GM20431 (cell line): Measurements from ENCODE around the gene VPS13C.

Source experiments
- in situ Hi-C: fragments of 300-500 bp; cut with MseI, MboI; formaldehyde crosslinking; loops from one replicate; pipeline ENCODE4 v1.15.0; 2020; ENCODE audit warnings: low sequenced_read_pairs; ENCODE audit not compliant: unreplicated experiment

The VPS13C gene

GRCh38 chr15:62079594-62079993 is 19.3 kb upstream of the VPS13C start:
- in situ Hi-C loops = loop anchor here (10.0 kb wide), 1 partner anchor 205 kb away; no protein-coding TSS in a partner anchor

DNA sequence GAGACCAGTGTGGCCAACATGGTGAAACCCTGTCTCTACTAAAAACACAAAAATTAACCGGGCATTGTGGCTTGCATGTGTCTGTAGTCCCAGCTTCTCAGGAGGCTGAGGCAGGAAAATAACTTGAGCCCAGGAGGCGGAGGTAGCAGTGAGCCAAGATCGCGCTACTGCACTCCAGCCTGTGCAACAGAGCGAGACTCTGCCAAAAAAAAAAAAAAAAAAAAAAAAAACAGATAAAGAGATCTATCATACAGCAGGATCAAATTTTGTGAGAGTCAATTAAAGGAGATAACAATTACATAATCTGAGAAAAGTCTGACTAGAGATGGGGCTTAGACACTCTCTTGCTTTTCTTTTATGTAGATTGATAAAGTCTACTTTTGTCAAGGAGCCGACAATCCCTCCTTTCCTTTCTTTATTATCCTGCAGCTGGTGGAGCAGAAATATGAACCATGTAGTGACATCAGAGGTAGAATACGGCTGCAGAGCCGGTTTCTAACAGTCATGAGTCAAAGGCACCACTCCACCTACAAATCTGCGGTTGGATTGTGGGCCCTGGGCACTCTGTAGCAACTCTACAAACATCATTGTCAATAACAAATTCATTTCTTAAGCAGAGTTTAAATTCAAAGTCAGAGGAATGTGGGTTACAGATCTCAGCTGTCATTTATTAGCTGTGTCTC is 15.5 kb upstream of the VPS13C start:
- in situ Hi-C loops = loop anchor here (10.0 kb wide), 1 partner anchor 201 kb away; no protein-coding TSS in a partner anchor

DNA sequence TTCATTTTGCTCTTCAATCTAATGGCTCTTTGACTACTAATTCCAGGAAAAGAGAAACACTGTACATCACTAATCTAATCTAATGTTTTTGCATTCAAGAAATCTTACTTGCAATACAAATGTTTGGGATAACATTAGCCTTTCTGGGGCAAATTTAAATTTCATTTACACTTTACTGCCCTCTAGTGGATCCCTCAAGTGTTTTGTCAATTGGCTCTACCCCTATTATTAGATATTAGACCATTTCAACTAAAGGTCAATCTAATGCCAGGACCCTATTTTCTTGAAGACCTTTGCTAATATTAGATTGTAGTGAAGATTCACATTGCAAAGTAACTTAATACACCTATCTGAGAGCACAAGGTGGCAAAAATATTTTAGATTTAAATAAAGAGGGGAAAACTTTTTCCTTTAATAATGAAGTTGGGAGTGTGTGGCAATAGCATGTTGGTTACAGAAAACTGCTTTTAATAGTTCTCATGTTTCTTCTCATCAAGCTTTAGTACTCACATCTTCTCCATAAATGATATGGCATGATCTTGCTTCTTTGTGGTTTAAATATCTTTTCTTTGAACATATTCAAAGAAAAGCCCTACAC is 11.6 kb upstream of the VPS13C start:
- in situ Hi-C loops = loop anchor here (10.0 kb wide), 1 partner anchor 197 kb away; no protein-coding TSS in a partner anchor

GRCh38 chr15:62069551-62069950 is 9.3 kb upstream of the VPS13C start:
- in situ Hi-C loops = no loop called here

GRCh38 chr15:62068810-62069167 is 8.5 kb upstream of the VPS13C start:
- in situ Hi-C loops = no loop called here

DNA sequence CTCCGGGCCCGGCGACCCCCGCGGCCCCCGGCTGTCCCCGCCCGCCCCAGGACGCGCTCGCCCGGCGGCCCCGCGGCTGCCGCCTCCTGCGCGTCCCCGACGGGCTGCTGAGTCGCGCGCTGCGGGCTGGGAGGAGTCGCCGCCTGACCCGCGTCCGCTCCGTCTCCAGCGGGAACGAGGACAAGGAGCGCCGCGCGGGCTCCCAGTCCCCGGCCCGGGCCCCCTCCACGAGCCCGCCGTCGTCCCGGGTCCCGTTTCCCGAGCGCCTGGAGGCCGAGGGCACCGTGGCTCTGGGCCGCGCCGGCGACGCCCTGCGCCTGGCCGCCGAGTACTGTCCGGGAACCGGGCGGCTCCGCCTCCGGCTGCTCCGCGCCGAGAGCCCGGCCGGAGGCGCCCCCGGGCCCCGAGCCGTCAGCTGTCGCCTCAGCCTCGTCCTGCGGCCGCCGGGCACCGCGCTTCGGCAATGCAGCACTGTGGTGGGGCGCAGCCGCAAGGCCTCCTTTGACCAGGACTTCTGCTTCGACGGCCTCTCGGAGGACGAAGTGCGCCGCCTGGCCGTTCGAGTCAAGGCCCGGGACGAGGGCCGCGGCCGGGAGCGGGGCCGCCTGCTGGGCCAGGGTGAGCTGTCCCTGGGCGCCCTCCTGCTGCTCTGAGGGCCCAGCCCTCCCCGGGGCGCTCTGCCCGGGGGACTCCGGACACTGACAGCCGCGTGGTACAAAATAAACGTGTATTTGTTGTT is 8.0 kb upstream of the VPS13C start:
- in situ Hi-C loops = no loop called here

DNA sequence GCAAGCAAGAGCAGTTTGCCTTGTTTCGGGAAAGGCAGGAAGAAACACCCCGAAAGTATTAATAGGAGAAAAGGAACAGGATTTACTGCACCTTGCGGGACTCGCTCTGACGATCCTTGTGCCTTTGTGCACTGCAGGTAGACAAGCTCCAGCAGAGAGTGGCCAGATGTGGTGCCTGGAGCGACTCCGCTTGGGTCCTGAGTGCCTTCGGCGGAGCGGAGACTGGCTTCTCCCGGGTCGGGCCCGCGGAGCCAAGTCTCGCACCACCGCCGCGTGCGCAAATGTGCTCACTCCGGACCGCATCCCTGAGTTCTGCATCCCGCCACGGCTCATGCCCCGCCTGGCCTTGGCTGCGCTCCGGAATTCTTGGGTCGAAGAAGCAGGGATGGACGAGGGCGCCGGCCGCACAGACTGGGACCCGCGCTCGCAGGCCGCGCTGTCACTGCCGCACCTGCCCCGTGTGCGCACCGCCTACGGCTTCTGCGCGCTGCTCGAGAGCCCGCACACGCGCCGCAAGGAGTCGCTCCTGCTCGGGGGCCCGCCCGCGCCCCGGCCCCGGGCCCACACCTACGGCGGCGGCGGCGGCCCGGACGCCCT is 7.3 kb upstream of the VPS13C start:
- in situ Hi-C loops = no loop called here

GRCh38 chr15:62066663-62067447 is 6.6 kb upstream of the VPS13C start, which contains the start of gene C2CD4A:
Gene C2CD4A, plus strand, starts transcription at chr15:62066977. Its CDS starts 637 bp downstream, at chr15:62067614.
- in situ Hi-C loops = no loop called here

- in situ Hi-C loops = no loop called here
These were observed 3.8 kb upstream of the VPS13C start for GRCh38 chr15:62063825-62064635.

- in situ Hi-C loops = no loop called here
These were observed 641 bp upstream of the VPS13C start for GRCh38 chr15:62060896-62061280.

GRCh38 chr15:62059816-62060112 is 483 bp downstream of the VPS13C start:
- in situ Hi-C loops = no loop called here

DNA sequence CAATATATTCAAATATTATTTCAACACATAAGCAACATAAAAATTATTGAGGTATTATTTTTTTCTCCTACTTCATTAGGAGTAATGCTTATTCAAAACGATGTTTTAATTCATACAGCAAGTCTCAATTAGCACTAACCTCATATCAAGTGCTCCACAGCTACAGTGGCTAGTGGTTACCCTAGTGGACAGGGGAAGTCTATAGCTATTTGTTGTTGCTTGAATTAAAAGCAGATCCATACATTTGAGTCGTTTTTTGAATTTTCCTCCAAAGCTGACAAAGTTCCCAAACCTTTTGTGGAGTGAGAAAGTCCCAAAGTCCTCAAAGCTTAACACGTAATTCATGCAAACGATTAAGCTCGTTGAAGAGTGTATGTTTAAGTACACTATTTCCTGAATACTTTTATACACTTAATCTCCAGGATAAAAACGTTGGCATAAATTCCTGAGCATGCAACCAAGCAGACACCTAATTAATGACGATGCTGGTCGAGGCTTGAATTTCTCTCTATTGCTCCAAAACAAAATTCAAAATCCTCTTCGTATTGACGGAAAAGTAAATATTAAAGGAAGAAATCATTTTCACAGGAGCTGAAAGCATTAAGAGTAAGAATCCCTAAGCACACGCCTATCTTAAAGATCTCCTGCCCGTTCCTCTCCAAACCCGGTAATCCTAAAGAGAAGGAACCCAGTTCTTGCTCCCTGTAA is 985 bp downstream of the VPS13C start:
- in situ Hi-C loops = no loop called here

DNA sequence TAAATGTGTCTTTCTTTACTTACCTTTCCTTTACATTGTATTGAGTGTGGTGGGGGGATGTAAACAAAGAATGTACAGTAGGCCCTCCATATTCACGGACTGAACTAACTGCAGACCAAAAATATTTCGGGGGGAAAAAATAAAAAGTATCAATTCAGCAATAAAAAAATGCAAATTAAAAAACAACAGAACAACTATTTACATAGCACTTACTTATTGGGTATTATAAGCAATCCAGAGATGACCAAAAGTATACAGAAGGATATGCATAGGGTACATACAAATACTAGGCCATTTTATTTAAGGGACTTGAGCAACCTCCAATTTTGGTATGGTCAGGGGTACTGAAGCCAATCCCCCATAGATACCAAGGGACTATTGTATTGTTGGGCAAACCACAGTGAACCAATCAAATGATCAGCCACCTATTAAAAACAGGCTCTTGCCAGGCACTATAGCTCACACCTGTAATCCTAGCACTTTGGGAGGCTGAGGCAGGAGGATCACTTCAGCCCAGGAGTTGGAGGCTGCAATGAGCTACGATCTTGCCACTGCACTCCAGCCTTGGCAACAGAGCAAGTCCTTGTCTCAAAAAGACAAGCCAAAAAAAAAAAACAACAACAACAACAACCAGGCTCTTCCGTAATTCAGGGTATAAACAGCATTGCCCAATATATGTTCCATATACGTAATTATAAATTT is 1.8 kb downstream of the VPS13C start:
- in situ Hi-C loops = no loop called here

DNA sequence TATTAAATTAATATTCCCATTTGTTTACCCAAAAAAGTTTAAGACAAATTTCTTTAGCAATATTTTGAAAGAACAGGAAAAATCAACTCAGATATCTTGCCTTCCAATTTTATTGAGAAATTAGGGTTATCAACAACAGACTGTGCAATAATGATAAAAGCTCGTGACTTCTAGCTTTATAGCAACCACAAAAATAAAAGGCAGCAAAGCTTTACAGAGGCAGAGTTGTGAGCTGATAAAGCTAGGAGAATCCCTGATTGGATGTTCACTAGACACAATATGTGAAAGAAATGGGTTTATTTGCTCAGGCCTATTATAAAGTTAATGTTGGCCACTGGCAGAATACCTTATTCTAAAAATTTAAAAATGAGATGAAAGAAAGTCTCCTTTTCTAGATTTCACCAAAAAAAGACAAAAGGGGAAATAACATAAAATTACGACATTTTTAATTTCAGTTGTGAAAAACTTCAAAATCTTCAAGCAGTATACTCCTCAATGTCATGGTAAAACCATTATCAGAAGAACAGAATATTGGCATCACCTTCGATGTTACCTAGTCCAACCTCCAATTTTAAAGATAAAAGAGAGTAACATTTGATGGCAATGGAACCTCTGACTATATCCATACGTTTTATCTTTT is 2.8 kb downstream of the VPS13C start:
- in situ Hi-C loops = no loop called here

DNA sequence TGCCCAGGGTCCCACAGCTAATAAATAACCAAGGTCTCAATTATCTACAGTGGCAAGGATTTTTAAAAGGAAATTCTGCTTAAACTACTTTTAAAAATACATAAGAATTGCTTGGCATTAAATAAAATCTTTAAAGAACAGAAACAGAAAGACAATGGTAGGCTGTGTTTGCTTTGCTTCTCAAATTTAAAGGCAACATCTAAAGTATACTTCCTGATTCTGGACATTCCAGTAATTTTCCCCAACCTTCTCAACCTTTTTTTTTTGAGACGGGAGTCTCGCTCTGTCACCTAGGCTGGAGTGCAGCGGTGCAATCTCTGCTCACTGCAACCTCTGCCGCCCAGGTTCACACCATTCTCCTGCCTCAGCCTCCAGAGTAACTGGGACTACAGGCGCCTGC is 5.3 kb downstream of the VPS13C start:
- in situ Hi-C loops = no loop called here

GRCh38 chr15:62053439-62054085 is 6.7 kb downstream of the VPS13C start:
- in situ Hi-C loops = no loop called here

- in situ Hi-C loops = no loop called here
These were observed 7.5 kb downstream of the VPS13C start for GRCh38 chr15:62052713-62053112.
